GM18498 (cell line): Measurements from ENCODE around the gene KNCN.

Experiments used
- ATAC-seq: cut with Tn5 transposase; IDR thresholded peaks from one replicate; pipeline ENCODE4 v1.9.1; 2021; ENCODE audit warnings: mild to moderate bottlenecking, moderate library complexity; ENCODE audit not compliant: unreplicated experiment

The KNCN gene

GRCh38 chr1:46569116-46569515 is 17.7 kb upstream of the KNCN start:
- ATAC-seq: no peak

DNA sequence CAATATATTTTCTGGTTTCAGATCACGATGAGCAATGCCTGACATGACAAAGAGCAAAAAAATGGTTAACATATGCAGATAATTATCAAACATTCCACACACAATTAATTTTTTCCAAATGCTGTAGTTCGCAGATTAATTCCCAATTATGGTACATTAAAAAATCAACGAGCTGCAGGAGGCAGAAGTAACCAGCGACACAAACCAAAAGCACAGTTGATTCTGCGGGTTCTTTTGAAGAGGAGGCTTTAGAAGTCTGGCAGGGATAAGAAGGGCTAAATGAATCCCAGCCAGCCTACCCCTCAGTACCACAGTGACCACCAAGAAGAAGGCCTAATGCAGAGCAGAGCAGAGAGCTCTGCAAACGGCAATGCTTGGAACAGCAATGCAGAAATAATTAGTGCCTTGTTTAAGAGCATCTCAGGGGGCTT is 17.0 kb upstream of the KNCN start:
- no peak for ATAC-seq

GRCh38 chr1:46563341-46563740 is 11.9 kb upstream of the KNCN start:
- ATAC-seq: no peak

- ATAC-seq: no peak
Measured at GRCh38 chr1:46562498-46562897, 11.1 kb upstream of the KNCN start.

DNA sequence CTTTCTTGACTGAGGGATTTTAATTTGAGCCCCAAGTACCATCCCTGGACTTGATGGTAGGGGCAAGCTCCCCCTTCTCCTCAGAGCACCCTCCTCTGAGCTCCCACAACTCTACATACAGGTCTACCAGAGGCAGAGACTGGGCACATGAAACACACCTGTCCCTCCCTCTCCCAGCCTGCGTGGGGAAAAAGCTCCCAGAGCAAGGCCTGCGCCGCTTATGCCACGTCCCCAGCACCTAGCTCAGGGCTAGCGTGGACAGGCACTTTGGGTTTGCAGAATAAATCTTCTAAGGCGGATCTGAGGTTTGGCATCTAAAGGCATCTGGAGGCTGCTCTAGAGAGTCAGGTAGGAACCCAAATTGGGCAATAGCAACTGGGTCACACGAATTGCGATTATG is 7.5 kb upstream of the KNCN start:
- ATAC-seq: no peak

DNA sequence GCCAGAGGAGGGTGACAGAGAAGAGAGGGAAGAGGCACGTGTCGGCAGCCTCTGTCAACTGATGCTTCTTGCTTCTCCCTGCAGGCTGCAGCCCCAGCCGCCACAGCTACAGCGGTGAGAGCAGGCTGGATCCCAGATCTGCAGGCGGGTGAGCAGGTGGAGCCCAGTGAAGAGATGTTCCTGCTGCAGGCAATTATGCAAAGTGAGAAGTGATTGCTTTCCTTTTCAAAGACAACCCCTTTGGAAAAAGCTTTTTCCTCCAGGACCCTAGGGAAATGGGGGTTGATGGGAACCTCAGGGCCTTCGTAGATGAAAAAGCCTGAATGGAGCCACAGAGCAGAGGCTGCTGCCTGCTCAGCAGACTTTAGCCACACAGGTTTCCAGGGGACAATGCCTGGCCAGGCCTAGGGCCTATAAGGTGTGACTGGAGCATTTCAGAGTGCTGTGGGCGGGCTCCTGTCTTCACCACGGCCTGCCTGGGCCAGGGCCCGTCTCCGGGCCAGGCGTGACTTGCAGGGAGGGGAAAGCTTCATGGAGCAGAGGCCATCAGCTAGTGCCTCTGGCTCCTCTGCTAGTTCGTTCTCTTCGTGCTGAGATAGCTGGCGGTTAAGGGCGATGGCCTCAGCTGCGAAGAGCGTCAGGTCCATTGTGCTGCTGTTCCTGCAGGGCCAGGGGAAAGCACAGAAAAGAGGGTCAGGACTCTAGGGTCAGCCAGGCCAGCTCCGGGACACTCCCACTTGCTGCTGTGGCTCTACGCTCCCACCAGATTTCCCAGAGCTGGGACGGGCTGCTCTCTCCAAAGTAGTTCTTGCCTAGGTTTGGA is 6.9 kb upstream of the KNCN start:
- ATAC-seq: no peak

- no peak for ATAC-seq
Measured at GRCh38 chr1:46557403-46557802, 6.0 kb upstream of the KNCN start.

- no peak for ATAC-seq
Measured at GRCh38 chr1:46556822-46557221, 5.4 kb upstream of the KNCN start.

GRCh38 chr1:46555826-46556619 is 4.6 kb upstream of the KNCN start:
- no peak for ATAC-seq

DNA sequence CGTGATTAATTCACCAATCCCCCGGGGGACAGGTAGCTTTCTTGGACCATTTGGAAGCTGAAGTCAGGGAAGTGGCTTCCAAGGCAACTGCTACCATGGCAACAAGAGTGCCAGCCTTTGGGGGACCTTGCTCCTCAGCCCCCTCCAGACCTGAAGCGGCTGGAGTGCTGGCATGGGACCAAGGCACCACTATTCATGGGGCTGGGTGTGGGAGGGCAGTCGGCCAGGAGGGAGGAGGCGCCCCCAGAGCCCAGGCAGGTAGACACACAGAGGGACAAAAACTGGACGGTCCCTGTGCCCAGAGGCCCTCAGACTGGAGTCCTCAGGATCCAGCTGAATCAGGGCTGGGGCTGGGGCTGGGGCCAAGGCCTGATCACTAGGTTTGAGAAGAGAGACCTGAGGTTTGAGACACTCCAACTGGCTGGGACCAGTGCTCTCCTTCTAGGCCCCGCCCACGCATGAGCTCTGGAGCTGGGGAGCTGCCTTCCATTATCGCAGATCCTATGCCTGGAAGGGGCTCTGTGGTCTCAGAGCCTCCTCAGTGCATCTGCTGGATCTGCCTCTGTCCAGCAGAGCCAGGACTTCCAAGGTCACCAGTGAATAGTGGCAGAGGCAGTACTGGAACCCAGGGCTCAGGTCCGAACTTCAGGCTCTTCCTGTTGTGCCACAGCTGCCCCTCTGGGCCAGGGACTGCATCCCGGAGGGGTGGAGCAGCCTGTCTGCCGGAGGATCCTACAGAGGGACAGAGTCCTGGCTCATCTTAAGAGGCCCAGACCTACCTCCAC is 3.3 kb upstream of the KNCN start:
- no peak for ATAC-seq

DNA sequence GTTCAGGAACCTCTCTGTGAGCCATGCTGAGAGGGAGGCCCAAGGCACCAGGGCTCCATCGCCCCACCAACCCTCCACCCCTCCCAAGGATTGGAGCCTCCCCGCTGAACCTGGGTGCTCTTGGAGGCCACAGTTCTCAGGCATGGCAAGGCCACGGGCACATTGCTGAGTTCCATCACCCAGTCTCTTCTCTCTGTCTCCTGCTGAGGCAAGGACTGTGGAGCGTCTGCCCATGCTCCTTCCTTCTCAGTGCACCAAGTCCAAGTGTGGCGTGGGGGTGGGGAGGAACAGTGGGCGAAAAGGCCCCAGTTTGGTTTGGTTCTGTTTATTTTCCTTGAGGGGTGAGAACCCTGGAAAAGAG is 2.8 kb upstream of the KNCN start:
- ATAC-seq: no peak

- no peak for ATAC-seq
Measured at GRCh38 chr1:46553506-46553905, 2.1 kb upstream of the KNCN start.

DNA sequence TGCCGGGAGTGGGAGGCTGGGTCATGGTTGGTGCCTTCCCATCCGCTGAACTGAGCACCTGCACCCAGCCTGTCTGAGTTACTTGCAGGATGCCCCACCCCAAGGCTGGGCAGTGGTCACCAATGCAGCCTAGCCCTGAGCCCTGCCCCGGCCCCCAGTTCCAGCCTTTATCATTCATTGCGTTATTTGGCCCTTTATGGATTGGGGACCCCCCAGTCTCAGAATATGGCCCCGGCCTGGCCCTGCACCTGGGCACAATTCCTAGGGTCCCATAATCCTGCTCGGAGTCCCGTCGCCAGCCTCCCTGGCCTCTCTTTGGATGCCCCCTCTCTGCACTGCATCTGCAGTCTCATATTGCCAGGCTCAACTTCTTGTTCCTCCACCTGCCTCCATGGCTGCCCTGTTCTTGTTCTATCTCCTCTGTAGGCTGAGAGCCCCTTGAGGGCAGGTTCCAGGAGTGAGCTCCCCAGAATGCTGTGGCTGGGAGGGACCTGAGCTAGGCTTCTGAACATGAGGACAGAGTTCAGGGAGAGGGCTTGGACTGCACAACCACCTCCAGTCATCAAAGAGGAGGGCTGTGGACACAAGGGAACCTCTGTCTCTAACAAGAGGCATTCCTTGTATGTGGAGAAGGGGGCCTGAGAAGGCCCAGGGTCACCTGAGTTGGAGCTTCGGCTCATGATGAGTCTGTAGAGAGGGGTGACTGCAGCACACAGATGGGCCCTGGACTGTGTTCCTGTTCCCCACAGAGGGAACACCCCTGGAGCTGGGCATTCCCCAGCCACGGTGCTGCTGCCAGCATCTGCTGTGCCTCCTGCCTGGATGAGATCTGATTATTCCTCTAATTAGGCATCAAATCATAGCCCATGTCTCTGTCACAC is 1.1 kb upstream of the KNCN start:
- no peak for ATAC-seq

- ATAC-seq: no peak
Measured at GRCh38 chr1:46550751-46551231, 656 bp downstream of the KNCN start.

GRCh38 chr1:46549697-46550681 is 1.5 kb downstream of the KNCN start:
- no peak for ATAC-seq

DNA sequence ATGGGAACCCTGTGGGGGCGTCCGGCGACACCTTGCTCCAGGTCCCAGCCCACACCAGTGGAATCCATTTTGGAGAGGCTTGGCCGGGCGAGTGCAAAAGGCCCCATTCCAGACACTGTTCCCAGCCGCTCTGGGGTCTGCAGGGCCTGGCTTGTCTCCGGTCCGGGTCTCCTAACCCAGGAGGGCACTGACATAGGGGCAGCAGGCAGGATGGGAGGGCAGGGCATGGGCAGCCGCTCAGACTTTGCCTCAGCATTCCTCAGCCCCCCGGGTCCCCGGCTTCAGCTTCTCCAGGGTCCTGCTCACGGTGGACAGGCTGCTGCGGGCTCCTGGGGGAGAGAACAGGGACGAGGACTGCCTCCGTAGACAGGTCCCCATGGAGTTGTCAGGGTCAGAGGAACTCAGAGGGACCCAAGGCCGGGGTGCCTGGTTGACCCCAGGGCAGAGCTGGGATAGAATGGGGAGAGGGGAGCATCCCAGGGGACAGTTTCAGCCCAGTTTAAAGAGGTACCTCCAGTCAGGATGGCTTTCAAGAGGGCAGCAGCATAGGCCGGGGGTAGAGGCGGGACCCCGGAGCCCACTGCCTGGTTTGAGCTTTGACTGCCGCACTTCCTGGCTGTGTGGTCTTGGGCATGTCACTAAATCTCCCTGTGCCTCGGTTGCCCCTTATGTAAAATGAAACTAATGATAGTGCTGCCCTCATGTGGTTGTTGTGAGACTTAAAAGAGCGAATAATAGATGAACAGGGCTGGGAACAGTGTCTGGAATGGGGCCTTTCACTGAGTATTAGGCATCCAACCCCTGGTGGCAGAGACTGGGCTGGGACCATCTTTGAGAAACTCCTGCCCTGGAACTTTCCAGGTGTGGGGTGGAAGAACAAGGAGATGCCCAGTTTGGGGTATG is 3.7 kb downstream of the KNCN start:
- ATAC-seq: no peak

DNA sequence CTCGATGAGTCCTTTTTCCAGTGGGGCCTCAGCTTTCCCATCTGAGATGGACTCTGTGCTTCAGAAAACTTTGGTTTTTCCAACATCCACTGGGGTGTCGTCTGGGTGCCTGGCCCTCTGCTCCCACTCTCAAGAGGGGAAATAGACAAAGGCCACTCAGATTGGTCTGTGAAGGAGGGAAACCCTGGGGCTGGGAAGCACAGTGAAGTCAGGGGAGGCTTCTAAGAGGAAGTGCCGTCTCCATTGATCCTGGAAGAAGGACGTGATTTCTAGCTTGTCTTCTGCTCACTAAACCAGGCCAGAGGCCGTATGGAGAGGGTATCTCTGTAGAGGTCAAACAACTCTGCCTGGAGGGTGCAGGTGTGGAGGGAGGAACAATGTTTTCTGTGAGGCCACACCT is 5.2 kb downstream of the KNCN start:
- no peak for ATAC-seq

DNA sequence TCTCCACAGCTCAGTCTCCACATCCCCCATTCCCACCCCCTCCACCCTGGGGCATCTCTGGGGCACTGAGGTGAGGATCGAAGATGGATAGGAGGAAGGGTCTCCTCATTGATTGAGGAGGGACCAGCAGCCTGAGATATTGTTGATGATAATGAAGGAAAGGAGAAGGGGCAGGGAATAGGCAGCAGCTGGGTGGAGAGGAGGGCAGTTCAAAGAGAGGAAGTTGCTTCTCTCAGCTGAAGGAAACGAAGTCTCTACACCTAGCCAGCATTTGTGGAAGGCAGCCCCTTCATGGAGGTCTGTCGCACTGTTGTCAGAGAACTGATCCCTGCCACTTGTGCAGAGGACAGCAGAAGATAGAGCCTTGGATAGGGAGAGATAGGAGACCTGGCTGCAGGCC is 5.7 kb downstream of the KNCN start:
- no peak for ATAC-seq
